Neural cell (in vitro differentiated cells): ENCODE results near the gene RNF121.

Experiments
- CTCF ChIP-seq: fragments of 450-650 bp; IDR thresholded peaks from 2 replicates; pipeline ENCODE4 v1.5.1; 2014; ENCODE audit warnings: antibody characterized with exemption, mild to moderate bottlenecking, moderate library complexity; ENCODE audit not compliant: poor library complexity, severe bottlenecking
- TF ChIP-seq, protein P1 (sequence below): IDR thresholded peaks from 2 replicates; pipeline ENCODE4 v1.6.1; 2012; ENCODE audit warnings: borderline replicate concordance

DNA sequence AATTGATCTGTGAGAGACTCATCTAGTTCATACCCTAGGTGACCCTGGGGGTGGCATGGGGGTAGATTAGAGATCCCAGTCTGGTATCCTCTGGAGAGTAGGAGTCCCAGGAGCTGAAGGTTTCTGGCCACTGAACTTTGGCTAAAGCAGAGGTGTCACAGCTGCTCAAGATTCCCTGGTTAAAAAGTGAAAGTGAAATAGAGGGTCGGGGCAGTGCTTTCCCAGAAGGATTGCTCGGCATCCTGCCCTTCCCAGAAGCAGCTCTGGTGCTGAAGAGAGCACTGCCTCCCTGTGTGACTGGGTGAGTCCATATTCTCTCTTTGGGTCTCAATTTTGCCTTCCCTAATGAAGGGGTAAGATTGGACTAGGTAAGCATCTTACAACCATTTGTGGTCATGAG is 70.5 kb downstream of the RNF121 start:
- TF ChIP-seq CTCF: no peak
- TF ChIP-seq, protein P1, sequence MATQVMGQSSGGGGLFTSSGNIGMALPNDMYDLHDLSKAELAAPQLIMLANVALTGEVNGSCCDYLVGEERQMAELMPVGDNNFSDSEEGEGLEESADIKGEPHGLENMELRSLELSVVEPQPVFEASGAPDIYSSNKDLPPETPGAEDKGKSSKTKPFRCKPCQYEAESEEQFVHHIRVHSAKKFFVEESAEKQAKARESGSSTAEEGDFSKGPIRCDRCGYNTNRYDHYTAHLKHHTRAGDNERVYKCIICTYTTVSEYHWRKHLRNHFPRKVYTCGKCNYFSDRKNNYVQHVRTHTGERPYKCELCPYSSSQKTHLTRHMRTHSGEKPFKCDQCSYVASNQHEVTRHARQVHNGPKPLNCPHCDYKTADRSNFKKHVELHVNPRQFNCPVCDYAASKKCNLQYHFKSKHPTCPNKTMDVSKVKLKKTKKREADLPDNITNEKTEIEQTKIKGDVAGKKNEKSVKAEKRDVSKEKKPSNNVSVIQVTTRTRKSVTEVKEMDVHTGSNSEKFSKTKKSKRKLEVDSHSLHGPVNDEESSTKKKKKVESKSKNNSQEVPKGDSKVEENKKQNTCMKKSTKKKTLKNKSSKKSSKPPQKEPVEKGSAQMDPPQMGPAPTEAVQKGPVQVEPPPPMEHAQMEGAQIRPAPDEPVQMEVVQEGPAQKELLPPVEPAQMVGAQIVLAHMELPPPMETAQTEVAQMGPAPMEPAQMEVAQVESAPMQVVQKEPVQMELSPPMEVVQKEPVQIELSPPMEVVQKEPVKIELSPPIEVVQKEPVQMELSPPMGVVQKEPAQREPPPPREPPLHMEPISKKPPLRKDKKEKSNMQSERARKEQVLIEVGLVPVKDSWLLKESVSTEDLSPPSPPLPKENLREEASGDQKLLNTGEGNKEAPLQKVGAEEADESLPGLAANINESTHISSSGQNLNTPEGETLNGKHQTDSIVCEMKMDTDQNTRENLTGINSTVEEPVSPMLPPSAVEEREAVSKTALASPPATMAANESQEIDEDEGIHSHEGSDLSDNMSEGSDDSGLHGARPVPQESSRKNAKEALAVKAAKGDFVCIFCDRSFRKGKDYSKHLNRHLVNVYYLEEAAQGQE: no peak
